IPS DF 4.7 (cell line): Measurements from ENCODE around the gene DDX52.
"Not testable (repeated sequence)": the region's sequence is repeated elsewhere in the genome, so short reads cannot be mapped to it uniquely, and the experiment has no call there.

Experiments used
- DNase-seq: peaks from one replicate; pipeline ENCODE4 v3.0.0-alpha.2; 2013; ENCODE audit warnings: low spot score; ENCODE audit errors: extremely low read depth

The DDX52 gene

GRCh38 chr17:37657202-37657601 is 14.0 kb upstream of the DDX52 start:
- DNase-seq = no peak

- DNase-seq = no peak
These were observed 8.6 kb upstream of the DDX52 start for GRCh38 chr17:37651849-37652248.

- no peak for DNase-seq
These were observed 7.3 kb upstream of the DDX52 start for GRCh38 chr17:37650419-37651003.

GRCh38 chr17:37648555-37648954 is 5.3 kb upstream of the DDX52 start:
- DNase-seq = no peak

GRCh38 chr17:37647856-37648255 is 4.6 kb upstream of the DDX52 start:
- DNase-seq = no peak

- no peak for DNase-seq
These were observed 623 bp upstream of the DDX52 start for GRCh38 chr17:37643869-37644268.

GRCh38 chr17:37642681-37643080 is 565 bp downstream of the DDX52 start:
- DNase-seq = no peak

GRCh38 chr17:37640015-37640414 is 3.2 kb downstream of the DDX52 start:
- no peak for DNase-seq

- no peak for DNase-seq
These were observed 5.3 kb downstream of the DDX52 start for GRCh38 chr17:37637956-37638355.

- not testable (repeated sequence) for DNase-seq
These were observed 26.8 kb downstream of the DDX52 start for GRCh38 chr17:37616430-37616829.

- no peak for DNase-seq
These were observed 28.4 kb downstream of the DDX52 start for GRCh38 chr17:37614823-37615222.

- DNase-seq = no peak
These were observed 28.9 kb downstream of the DDX52 start for GRCh38 chr17:37614391-37614790.

GRCh38 chr17:37610971-37611370 is 32.3 kb downstream of the DDX52 start:
- DNase-seq = no peak

GRCh38 chr17:37610041-37610420 is 33.2 kb downstream of the DDX52 start:
- not testable (repeated sequence) for DNase-seq

- peak; percentile 44 for DNase-seq
These were observed 33.8 kb downstream of the DDX52 start, which contains the start of gene SYNRG for GRCh38 chr17:37609170-37610040. TSS of gene SYNRG (minus strand) at chr17:37609418. CDS start at chr17:37609355, 63 bp downstream.

GRCh38 chr17:37608351-37609169 is 34.7 kb downstream of the DDX52 start:
- peak; percentile 2 for DNase-seq

GRCh38 chr17:37607637-37608331 is 35.5 kb downstream of the DDX52 start:
- no peak for DNase-seq

- DNase-seq = no peak
These were observed 37.3 kb downstream of the DDX52 start for GRCh38 chr17:37605813-37606505.

- no peak for DNase-seq
These were observed 38.2 kb downstream of the DDX52 start for GRCh38 chr17:37605081-37605480.

- no peak for DNase-seq
These were observed 38.7 kb downstream of the DDX52 start for GRCh38 chr17:37604556-37604955.

GRCh38 chr17:37598145-37598544 is 45.1 kb downstream of the DDX52 start:
- DNase-seq = no peak
